Caki2 (cell line): ENCODE results near the gene TBCK. TPM values are rescaled to one million over a fixed set of nuclear protein-coding genes. Genes with fewer than 3 reads are reported as not detected.
"Not testable (repeated sequence)": the region's sequence is repeated elsewhere in the genome, so short reads cannot be mapped to it uniquely, and the experiment has no call there.

Source experiments
- DNase-seq: peaks from one replicate; pipeline ENCODE4 v3.0.0-alpha.2; 2015; ENCODE audit warnings: low read depth
- in situ Hi-C: cut with HindIII; loops from 2 replicates; pipeline ENCODE4 v1.10.0; 2016; ENCODE audit warnings: low sequenced_read_pairs, low pct_unique_long_range_greater_than_20kb, mixed read lengths
- total RNA-seq: library from RNA; depleted of rRNA; stranded (reverse); fragments of >200 nt; shearing (Covaris generic); gene quantifications from 2 replicates; pipeline ENCODE4 v1.2.3, GENCODE V29; 2014; ENCODE audit warnings: low replicate concordance

Gene TBCK
- total RNA-seq, 1 experiment from 2014 or later, result 12.9 TPM

- DNase-seq, result no peak
- in situ Hi-C loops, result no loop called here
These were observed 57.6 kb downstream of the TBCK start for GRCh38 chr4:106258145-106259045.

- no peak for DNase-seq
- in situ Hi-C loops, result no loop called here
These were observed 59.8 kb downstream of the TBCK start for GRCh38 chr4:106256190-106256589.

GRCh38 chr4:106255195-106255594 is 60.8 kb downstream of the TBCK start:
- in situ Hi-C loops, result no loop called here
- DNase-seq, result no peak

- in situ Hi-C loops, result no loop called here
- no peak for DNase-seq
These were observed 62.5 kb downstream of the TBCK start for GRCh38 chr4:106253364-106254129.

- in situ Hi-C loops, result no loop called here
- DNase-seq, result no peak
These were observed 68.4 kb downstream of the TBCK start for GRCh38 chr4:106247600-106247999.

GRCh38 chr4:106246441-106246840 is 69.6 kb downstream of the TBCK start:
- DNase-seq, result no peak
- in situ Hi-C loops, result no loop called here

GRCh38 chr4:106245176-106245575 is 70.8 kb downstream of the TBCK start:
- in situ Hi-C loops, result no loop called here
- no peak for DNase-seq

GRCh38 chr4:106240699-106241098 is 75.3 kb downstream of the TBCK start:
- DNase-seq, result no peak
- in situ Hi-C loops, result no loop called here

- in situ Hi-C loops, result no loop called here
- peak; percentile 45 for DNase-seq
These were observed 77.1 kb downstream of the TBCK start for GRCh38 chr4:106238820-106239420.

- in situ Hi-C loops, result no loop called here
- no peak for DNase-seq
These were observed 84.1 kb downstream of the TBCK start for GRCh38 chr4:106231931-106232330.

GRCh38 chr4:106222548-106222947 is 93.5 kb downstream of the TBCK start:
- no peak for DNase-seq
- in situ Hi-C loops, result no loop called here

- in situ Hi-C loops, DNase-seq: not testable (repeated sequence)
These were observed 102.7 kb downstream of the TBCK start for GRCh38 chr4:106213291-106213690.

- in situ Hi-C loops, result no loop called here
- DNase-seq, result no peak
These were observed 106.0 kb downstream of the TBCK start for GRCh38 chr4:106210021-106210420.

- DNase-seq, result no peak
- in situ Hi-C loops, result no loop called here
These were observed 107.2 kb downstream of the TBCK start for GRCh38 chr4:106208481-106209460.

- in situ Hi-C loops, result no loop called here
- DNase-seq, result peak; percentile 14
These were observed 114.6 kb downstream of the TBCK start for GRCh38 chr4:106201373-106201772.

GRCh38 chr4:106195435-106195950 is 120.5 kb downstream of the TBCK start:
- DNase-seq, result no peak
- in situ Hi-C loops, result no loop called here

- DNase-seq, result no peak
- in situ Hi-C loops, result no loop called here
These were observed 121.2 kb downstream of the TBCK start for GRCh38 chr4:106194801-106195200.

- no peak for DNase-seq
- in situ Hi-C loops, result no loop called here
These were observed 123.9 kb downstream of the TBCK start for GRCh38 chr4:106192131-106192530.
